MM.1S (cell line): Measurements from ENCODE around the gene SPP1.

ENCODE experiments used
- CTCF ChIP-seq: fragments of 300-600 bp; sonication (generic); IDR thresholded peaks from 2 replicates; pipeline ENCODE4 v1.5.1; 2016; ENCODE audit warnings: antibody characterized with exemption, low read length, mixed read lengths
- EZH2phosphoT487 ChIP-seq: fragments of 300-600 bp; sonication (generic); IDR thresholded peaks from 2 replicates; pipeline ENCODE4 v1.6.1; 2018; ENCODE audit warnings: antibody characterized with exemption, low read length

GRCh38 chr4:87982036-87982435 lies 6.5 kb downstream of the SPP1 start:
- TF ChIP-seq CTCF (no peak), EZH2phosphoT487 (no peak)
